HG03575 (cell line): ENCODE measurements around the gene PCDH9.
"Not testable (repeated sequence)": the region's sequence is repeated elsewhere in the genome, so short reads cannot be mapped to it uniquely, and the experiment has no call there.

Source experiments
- ATAC-seq: cut with Tn5 transposase; IDR thresholded peaks from one replicate; pipeline ENCODE4 v1.9.1; 2021; ENCODE audit not compliant: unreplicated experiment, insufficient number of reproducible peaks, low FRiP score; ENCODE audit errors: extremely low read depth

The PCDH9 gene

DNA sequence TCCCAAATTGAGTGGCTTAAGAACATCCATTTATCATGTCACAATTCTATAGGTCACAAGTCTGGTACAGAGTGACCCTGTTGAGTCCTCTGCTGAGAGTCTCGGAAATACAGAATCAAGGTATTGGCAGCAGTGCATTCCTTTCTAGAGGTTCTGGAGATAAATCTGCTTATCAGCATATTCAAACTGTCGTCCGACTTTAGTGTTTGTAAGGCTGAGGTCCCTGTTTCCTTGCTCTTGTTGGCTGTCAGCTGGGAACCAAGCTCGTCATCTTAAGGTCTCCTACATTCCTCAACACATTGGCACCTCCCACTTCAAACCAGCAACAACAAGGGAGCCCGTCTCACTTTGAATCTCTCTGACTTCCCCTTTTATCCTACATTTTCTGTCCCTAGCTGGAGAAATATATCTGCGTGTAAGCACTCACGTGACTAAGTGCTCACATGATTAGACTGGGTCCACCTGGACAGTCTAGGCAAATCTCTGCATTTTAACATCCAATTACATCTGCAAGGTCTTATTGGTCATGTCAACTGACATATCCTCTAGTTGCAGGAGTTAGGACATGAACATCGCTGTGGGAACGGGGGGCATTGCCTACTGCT, 886.8 kb downstream of the PCDH9 start:
- no peak for ATAC-seq

DNA sequence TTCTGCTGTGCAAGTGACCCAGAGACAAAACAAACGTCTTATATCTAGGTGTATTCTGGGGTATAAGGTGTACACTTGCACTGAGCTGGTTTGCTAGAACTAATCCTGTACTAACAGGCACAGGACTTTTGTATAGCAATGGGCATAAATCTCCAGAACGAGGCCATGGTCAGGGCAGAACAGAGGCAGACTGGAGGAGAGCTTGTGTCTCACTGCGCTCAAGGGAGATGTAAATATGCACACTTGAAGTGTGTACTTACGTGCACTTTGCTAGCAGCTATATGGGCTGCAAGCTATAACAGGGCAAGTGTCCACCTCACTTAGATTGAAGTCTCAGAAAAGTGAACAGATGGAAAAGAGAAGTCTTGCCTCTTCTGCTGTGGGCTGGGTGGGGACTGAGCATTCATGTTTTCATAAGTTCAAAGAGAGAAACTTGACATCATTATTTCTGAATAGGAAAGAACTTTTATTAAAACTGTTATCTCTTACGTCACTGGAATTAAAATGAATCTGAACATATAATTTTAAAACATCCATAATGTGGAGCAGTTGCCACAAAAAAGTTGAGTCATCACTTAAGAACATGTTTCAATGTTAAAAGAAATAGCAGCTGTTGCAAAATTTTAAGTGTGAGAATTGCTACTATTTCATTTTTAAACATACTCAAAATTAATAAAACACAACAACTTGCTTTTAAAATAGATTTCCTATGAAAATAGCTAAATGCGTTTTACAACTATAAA, 888.3 kb downstream of the PCDH9 start:
- ATAC-seq, result no peak

DNA sequence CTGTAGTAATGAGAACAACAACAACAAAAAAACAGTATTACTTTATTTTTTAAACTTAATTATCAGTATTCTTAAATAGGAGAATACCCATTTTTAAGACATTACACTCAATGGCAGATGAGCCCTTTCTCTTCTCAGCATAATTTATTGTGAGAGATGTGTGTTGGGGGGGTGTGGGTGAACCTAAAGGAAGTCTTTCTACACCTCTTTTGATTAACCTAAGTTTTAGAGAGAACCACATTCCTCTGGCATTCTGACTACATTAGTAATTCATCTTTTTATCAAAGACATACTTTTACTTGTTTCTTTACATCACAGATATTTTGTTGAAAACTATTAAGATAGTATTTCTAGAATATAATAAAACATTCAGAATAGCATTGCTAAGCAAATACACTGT, 890.9 kb downstream of the PCDH9 start:
- ATAC-seq, result no peak

DNA sequence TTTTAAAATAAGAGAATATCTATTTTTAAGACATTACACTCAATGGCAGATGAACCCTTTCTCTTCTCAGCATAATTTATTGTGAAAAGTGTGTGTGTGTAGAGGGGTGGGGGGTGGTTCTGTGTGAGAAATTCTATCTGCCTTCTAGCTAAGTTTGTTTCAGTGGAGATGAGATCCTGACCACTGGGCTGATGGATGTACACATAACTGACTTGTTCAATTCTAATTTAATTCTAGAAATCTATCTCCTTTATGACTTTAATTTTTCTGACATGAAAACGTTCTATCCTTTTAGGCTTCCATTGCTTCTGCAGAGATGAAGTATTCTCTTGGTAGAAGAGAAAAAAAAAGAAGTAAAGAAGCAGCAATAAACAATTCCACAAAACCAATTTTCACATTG, 891.6 kb downstream of the PCDH9 start:
- no peak for ATAC-seq

DNA sequence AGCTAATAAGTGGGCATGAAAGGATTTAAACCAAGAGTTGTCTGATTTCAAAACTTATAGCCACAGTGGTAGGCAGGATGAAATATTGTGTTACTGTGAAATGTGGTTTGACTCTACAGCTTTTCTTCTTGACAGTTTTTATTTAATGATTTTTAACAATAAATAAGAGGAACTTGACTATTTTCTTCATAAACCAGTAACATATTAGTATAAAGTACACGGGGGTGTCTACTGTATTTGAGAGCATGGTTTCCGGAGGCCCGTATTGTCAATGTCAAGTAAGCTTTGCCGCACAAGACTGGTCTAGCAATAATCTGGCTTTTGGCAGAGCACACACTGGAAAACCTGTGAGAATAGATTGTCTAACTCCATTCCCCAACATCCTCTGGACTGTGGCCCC, 894.5 kb downstream of the PCDH9 start:
- no peak for ATAC-seq

DNA sequence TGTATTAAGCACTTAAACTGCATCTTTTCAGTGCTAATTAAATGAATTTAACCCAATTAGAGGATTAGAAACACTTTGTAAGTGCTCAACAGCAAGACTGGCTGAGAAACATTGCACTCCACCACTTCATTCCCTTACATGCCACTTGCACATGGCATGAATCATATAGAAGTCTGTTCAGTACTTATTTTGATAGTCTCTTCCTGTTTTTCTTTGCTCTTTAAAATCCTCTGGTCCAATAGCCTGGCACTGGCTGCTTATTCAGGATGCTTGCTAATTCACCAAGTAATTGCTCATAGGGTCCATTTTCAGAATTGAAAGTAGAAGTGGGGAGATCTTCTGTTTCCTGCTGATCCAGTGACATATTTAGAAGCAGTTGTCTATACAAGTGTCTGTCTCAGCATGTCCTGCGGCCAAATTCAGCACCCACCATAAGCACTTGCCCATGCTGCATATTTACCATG, 900.1 kb downstream of the PCDH9 start:
- no peak for ATAC-seq

DNA sequence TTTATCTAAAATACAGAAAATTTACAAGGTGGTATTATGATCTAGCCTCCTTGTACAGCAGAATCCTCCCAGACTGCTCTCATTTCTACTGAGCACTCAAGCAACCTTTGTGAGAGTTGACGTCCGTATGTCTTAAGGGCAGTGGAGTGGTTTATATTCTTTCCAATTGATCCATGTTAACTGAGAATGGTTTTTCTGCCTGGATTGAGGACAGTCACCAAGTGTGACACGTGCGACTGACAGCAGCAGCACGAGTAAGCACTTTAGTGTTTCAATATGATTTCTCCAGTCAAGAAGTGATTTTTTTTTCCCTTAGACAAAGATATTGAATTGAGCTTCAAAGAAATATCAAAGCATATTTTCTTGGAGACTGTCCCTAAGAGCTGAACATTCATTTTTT, 901.7 kb downstream of the PCDH9 start:
- ATAC-seq, result no peak

DNA sequence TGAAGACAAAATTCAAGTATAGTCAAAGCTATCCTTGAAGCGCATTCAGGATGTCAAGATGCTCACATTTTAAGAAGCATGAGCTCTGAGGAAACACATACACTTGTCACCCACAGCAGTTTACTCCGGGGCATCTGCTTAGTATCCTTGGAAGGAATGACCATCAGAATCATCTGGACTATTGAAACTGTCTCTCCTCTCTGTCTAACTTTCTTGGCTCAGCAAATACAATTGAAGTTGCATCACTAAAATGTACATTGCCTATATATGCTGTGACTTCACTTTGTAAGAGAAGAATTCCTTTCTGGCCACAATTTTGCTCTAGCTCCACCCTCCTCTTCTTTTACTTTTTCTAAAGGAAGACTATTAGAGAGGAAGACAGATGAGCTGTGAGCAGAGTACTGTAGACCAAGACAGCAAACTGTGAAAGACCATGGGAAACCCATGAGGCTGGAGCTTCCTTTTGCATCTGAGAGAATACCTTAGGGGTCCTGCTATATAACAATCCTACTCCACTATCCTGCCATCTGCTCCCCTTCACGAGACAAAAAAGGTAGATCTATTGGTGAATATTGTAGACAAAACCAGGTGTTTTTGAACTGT, 906.3 kb downstream of the PCDH9 start:
- no peak for ATAC-seq

DNA sequence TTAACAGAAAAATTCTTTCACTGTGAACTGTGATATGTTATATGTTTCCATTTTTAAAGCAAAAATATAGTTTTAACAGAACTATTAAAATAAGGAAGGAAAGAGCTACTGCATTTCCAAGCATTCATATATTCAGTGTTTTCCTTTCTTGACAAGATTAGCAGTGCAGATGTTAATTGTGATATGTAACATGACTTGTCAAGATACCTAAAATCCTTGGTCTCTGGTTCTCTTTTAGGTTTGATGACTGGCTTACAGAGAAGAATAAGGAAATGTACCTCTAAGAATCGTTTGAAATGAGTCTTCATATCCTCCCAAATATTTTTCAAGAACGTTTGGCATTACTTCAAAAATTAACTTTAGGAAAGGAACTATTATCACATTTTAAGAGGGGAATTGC, 907.2 kb downstream of the PCDH9 start:
- ATAC-seq, result no peak

DNA sequence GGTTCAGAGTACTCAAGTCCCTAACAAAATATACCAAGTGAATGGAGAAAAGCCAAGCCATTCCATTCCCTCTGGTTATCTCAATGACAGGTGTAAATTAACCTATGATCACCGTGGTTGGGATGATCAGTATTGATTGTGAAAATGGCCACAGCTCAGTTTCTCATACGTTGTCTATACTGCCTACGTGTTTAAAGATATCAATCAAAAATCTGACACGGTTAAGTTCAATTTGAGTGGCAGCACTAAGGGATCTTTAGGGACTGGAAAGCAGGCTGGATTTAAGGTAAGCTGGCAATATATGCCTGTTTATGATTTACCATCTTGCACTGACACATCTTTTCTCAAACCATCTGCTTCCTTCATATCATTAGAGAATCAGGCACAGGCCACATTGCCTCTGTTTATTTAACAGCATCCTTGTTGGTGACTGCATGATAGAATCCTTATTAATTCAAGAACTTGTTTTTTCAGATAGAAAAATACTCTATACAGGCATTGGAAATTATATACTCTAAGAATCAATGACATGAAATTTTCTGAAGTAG, 907.9 kb downstream of the PCDH9 start:
- ATAC-seq, result no peak

DNA sequence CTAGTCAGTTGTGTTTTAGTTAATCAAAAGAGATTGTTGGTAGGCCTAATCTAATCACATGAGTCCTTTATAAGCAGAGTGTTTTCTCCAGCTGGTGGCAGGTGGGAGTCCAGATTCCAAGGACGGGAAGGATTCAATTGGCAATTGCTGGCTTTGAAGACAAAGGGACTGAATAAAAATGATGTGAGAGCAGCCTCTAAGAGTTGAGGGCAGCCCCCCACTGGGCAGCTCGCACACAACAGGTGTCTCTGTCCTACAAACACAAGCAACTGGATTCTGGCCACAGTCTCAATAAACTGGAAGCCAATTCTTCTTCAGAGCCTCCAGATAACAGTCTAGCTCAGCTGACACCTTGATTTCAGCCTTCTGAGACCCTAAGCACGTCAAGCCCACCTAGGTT, 915.2 kb downstream of the PCDH9 start:
- ATAC-seq, result no peak

DNA sequence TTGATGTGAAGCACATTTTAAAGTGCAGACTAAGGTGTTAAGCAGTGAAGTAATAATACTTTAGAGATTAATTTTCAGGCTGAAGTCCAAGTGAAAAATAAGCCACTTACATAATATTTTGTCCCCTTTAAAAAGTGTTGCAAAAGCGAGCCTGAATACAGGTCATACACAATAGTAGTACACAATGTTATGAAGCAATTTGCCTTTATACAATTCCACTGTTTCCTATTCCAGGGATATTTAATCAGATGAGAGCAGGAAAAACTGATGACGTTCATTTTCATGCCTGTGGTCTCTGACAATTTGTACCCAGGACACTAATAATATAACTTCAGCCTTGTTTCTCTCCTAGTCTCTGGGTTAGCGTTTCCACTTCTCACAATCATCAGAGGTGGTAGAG, 916.7 kb downstream of the PCDH9 start:
- no peak for ATAC-seq

DNA sequence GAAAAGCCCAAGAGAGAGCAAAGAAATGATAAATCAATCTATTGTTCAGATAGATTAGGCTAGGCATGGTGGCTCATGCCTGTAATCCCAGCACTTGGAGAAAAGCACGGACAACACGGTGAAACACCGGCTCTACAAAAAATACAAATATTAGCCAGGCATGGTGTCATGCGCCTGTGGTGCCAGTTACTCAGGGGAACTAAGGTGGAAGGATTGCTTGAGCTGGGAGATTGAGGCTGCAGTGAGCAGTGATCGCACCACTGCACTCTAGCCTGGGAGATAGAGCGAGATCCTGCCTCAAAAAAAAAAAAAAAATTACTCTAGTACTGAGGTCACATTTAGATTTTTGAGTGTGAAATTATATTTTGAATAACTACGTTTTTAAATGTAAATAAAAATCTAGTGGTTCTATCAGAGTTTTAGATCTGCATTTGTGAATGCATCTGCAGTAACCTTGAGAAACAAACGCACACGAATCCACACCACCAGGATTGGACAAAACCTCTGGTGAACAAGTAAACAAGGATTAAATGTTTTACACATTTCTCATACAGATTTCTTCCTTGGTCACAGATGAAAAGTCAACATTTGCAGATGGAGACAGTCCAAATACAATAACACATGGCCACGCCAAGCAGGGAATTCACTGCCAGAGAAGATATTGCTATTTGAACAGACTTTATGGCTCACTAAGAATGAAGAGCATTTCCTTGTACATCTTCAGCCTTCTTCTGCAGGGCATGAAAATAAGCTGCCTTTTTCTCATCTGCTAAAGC, 917.6 kb downstream of the PCDH9 start:
- no peak for ATAC-seq

DNA sequence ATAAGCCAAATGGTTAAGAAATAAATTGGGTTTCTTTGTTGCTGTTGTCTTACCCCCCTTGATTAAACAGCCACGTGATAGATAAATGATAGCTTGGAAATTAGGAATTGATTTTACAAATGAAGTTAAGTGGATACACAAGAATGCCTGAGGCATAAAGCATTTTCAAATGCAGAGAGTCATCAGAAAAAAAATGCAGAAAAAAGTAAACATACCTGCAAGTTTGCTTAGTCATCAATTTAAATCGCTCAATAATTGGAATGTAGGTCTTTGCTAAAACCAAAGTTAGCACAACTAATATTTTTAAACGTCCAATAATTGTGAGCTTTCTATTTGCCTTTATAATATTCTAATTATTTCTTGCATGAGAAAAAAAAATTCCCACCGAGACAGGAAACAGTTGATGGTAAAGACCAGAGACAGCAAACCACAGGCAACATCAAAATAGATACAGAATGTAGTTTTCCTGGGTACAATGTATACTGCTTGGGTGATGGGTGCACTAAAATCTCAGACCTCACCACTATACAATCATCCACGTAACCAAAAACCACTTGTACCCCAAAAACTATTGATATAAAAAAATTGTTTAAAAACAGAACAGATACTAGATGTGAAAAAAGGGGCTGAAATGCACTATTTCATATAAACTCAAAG, 924.0 kb downstream of the PCDH9 start:
- no peak for ATAC-seq

DNA sequence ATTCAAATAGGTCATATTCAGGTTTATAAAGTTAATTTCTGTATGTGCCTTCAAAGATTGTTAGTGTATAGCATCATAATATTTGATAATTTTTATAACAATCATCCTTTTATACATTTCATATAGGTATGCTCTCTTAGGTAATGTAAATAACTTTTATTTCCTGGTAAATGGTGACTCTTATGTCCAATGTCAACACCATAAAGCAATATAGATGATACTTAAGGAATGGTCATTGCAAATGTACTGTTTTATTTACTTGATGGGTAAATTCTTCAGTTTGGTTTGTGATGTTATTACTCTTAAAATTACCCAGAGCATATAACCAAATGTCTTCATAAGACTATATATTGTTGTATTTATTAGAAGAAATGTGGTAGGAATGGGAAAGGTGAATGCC, 928.7 kb downstream of the PCDH9 start:
- no peak for ATAC-seq

DNA sequence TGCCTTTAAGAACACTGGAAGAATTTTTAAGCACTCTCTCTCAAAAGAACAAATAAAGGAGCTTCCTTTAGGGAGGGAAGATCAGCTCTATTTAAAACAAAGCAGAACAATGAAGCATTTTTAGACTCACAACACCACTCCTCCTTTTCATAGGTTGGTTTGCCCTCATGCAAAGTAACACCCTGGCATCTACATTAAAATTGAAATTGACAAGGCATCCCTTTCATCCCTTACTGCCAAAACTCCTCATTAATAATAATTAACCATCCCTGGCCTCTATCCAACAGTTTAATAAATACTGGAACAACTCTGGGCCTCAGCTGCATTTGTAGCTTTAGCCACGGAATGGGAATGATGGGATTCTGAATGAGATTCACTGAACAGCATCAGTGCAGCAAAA, 929.1 kb downstream of the PCDH9 start:
- no peak for ATAC-seq

DNA sequence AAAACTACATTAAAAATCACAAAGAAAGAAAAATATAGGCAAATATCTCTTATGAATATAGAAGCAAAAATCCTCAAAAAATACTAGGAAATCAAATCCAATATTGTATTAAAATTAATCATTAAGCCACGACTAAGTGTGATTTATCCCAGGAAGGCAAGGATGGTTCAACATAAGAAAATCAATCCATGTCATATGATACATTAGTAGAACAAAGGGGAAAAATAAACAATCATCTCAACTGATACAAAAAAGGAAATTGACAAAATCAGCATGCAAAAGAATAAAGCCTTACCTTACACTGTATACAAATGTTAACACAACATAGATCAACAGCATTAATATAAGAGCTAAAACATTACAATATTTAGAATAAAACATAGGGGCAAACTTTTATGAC, 933.3 kb downstream of the PCDH9 start:
- no peak for ATAC-seq

DNA sequence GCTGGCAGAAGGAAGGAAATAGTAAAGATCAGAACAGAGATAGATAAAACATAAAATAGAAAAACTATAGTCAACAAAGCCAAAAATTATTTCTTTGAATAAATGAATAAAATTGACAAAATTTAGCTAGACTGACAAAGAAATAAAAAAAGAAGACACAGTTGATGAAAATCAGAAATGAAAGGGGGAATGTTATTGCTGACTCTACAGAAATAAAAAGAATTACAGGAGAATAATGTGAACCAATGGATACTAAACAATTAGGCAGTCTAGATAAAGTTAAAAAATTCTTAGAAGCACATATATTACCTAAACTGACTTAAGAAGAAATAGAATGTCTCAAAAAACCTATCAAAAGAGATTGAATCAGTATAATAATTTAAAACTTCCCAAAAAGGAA, 933.8 kb downstream of the PCDH9 start:
- ATAC-seq, result no peak

DNA sequence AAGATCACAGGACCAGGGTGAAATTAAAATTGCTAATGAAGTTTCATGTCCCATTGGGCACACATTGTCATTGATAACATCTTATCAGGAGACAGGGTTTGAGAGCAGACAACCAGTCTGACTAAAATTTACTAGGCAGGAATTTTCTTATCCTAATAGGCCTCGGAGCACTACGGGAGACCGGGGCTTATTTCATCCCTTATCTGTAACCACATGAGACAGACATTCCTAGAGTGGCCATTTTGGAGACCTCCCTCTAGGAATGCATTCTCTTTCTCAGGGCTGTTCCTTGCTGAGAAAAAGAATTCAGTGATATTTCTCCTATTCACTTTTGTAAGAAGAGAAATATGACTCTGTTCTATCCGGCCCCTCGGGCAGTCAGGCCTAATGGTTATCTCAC, 943.3 kb downstream of the PCDH9 start:
- ATAC-seq, result not testable (repeated sequence)
